Mucosa of descending colon (tissue), 3 donors: ENCODE data around the gene CNOT11. TPM values are rescaled to one million over a fixed set of nuclear protein-coding genes. Genes with fewer than 3 reads are reported as not detected.

Experiments used
- ATAC-seq: fragments of 200-7000 bp; cut with Tn5 transposase; one replicate; pipeline ENCODE4 v1.9.1; 2020; ENCODE audit warnings: mild to moderate bottlenecking, moderate library complexity
- DNase-seq, 3 donors: peaks; one replicate each; pipeline ENCODE4 v3.0.0-alpha.2; 2020
- H3K36me3 ChIP-seq: fragments of 200-600 bp; one replicate; pipeline ENCODE4 v1.8.0; 2021; ENCODE audit warnings: low read depth, mild to moderate bottlenecking
- H3K4me1 ChIP-seq: fragments of 200-600 bp; one replicate; pipeline ENCODE4 v1.8.0; 2021; ENCODE audit warnings: low read depth, mild to moderate bottlenecking
- H3K4me3 ChIP-seq: fragments of 200-600 bp; one replicate; pipeline ENCODE4 v1.8.0; 2021; ENCODE audit warnings: mild to moderate bottlenecking
- H3K9me3 ChIP-seq: fragments of 200-600 bp; one replicate; pipeline ENCODE4 v1.8.0; 2021; ENCODE audit warnings: mild to moderate bottlenecking
- CTCF ChIP-seq: fragments of 200-600 bp; IDR thresholded peaks from one replicate; pipeline ENCODE4 v1.8.0; 2022; ENCODE audit warnings: antibody characterized with exemption, mild to moderate bottlenecking
- intact Hi-C, 2 donors: fragments of 100-400 bp; cut with DNase I in 1 of 2; cut with micrococcal nuclease in 1 of 2; formaldehyde crosslinking; loops; one replicate each; pipeline versions ENCODE4 v1.11.0 to v1.11.1; 2022; cut with DNase I, micrococcal nuclease
- total RNA-seq, 3 donors: library from RNA; stranded (reverse); fragmentation: NEBNext Ultra II Directional in 2 of 3; extraction: Animal tissue kit (Norgen Biotek cat#: 25700) in 2 of 3; gene quantifications; one replicate each; pipeline versions ENCODE4 v1.2.1 to v1.2.4, GENCODE V29; 2021 to 2023
- donor health status: DM: no; HTN: no; CAD: no; lungs with moderate emphysema.
- donor health status: DM: no; HTN: no; CAD: no.
- donor health status: DM: no; HTN: yes; CAD: no.

CNOT11 gene
- total RNA-seq, 3 donors from 2014 or later, result 39.3 to 56.7 (median 54.4) TPM

- H3K4me3 ChIP-seq, result no peak overlapping the region
- no peak for TF ChIP-seq CTCF
- no peaks in the 10 kb centered on the region for H3K4me1 ChIP-seq
- H3K9me3 ChIP-seq, result no peaks in the 10 kb centered on the region
- intact Hi-C loops, result no loop called here
- ATAC-seq, result no peak
- DNase-seq, result no peak
- no peaks in the 10 kb centered on the region for H3K36me3 ChIP-seq
Observed at GRCh38 chr2:101274142-101274541, 21.5 kb downstream of the CNOT11 start.

GRCh38 chr2:101277111-101277510 lies 24.4 kb downstream of the CNOT11 start:
- H3K9me3 ChIP-seq, result no peaks in the 10 kb centered on the region
- intact Hi-C loops, result no loop called here
- ATAC-seq (peak; percentile 31), DNase-seq (peak in 1 of 3 donors; percentile 33)
- H3K36me3 ChIP-seq, result no peaks in the 10 kb centered on the region
- H3K4me1 ChIP-seq, result no peaks in the 10 kb centered on the region
- H3K4me3 ChIP-seq, result no peak overlapping the region
- no peak for TF ChIP-seq CTCF

GRCh38 chr2:101278925-101279324 lies 26.2 kb downstream of the CNOT11 start:
- intact Hi-C loops, result no loop called here
- no peak for DNase-seq
- no peak for ATAC-seq
- H3K9me3 ChIP-seq, result no peaks in the 10 kb centered on the region
- TF ChIP-seq CTCF, result no peak
- H3K4me3 ChIP-seq, result no peak overlapping the region
- no peaks in the 10 kb centered on the region for H3K36me3 ChIP-seq
- no peaks in the 10 kb centered on the region for H3K4me1 ChIP-seq

GRCh38 chr2:101281482-101281881 lies 28.8 kb downstream of the CNOT11 start:
- Histone ChIP-seq H3K4me3 (no peak overlapping the region), H3K4me1 (no peaks in the 10 kb centered on the region), H3K9me3 (no peaks in the 10 kb centered on the region), H3K36me3 (peaks cover 7% of the 10 kb centered on the region)
- DNase-seq, result no peak
- TF ChIP-seq CTCF, result no peak
- intact Hi-C loops, result no loop called here
- no peak for ATAC-seq

GRCh38 chr2:101282980-101283379 lies 30.3 kb downstream of the CNOT11 start:
- Histone ChIP-seq H3K4me3 (no peak overlapping the region), H3K4me1 (no peaks in the 10 kb centered on the region), H3K36me3 (peaks cover 7% of the 10 kb centered on the region), H3K9me3 (no peaks in the 10 kb centered on the region)
- no peak for TF ChIP-seq CTCF
- intact Hi-C loops, result no loop called here
- no peak for ATAC-seq
- DNase-seq, result no peak

GRCh38 chr2:101286684-101287083 lies 34.0 kb downstream of the CNOT11 start:
- TF ChIP-seq CTCF, result no peak
- intact Hi-C loops, result no loop called here
- peaks cover 7% of the 10 kb centered on the region for H3K36me3 ChIP-seq

More at GRCh38 chr2:101286684-101287083, 34.0 kb downstream of the CNOT11 start:
- ATAC-seq (no peak), DNase-seq (no peak)
- Histone ChIP-seq H3K4me1 (no peaks in the 10 kb centered on the region), H3K4me3 (no peak overlapping the region), H3K9me3 (no peaks in the 10 kb centered on the region)
